ENCODE measurements around the gene EHD2.

Gene EHD2

GRCh38 chr19:47687906-47688305 lies 25.3 kb upstream of the EHD2 start:
- TF ChIP-seq, protein P1, sequence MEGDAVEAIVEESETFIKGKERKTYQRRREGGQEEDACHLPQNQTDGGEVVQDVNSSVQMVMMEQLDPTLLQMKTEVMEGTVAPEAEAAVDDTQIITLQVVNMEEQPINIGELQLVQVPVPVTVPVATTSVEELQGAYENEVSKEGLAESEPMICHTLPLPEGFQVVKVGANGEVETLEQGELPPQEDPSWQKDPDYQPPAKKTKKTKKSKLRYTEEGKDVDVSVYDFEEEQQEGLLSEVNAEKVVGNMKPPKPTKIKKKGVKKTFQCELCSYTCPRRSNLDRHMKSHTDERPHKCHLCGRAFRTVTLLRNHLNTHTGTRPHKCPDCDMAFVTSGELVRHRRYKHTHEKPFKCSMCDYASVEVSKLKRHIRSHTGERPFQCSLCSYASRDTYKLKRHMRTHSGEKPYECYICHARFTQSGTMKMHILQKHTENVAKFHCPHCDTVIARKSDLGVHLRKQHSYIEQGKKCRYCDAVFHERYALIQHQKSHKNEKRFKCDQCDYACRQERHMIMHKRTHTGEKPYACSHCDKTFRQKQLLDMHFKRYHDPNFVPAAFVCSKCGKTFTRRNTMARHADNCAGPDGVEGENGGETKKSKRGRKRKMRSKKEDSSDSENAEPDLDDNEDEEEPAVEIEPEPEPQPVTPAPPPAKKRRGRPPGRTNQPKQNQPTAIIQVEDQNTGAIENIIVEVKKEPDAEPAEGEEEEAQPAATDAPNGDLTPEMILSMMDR (IDR thresholded peaks at IDR 0.05; ENCODE audit: low read depth, low read length, missing control alignments), result no peak
- no peak for DNase-seq (ENCODE audit: low read depth)
- no peak overlapping the region for H3K4me3 ChIP-seq (ENCODE audit: low read depth, low read length)

DNA sequence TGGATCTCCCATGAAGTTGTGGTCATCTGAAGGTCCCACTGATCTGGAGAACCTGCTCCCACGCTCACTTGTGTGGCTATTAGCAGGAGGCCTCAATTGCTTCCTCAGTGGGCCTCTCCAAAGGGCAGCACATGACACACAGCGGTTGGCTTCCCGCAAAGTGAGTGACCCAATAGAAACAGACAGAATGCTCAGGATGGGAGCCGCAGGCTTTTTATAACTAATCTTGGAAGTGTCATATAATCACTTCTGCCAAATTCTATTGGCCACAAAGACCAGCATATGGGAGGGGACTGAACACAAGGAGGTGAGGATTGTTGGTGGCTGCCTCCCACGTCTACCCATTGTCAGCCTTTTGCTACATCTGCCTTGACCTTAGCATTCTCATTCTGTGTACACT lies 22.1 kb upstream of the EHD2 start:
- no peak for DNase-seq (ENCODE audit: low read depth)
- TF ChIP-seq, protein P1 (IDR thresholded peaks at IDR 0.05; ENCODE audit: low read depth, low read length, missing control alignments), result no peak
- no peak overlapping the region for H3K4me3 ChIP-seq (ENCODE audit: low read depth, low read length)

DNA sequence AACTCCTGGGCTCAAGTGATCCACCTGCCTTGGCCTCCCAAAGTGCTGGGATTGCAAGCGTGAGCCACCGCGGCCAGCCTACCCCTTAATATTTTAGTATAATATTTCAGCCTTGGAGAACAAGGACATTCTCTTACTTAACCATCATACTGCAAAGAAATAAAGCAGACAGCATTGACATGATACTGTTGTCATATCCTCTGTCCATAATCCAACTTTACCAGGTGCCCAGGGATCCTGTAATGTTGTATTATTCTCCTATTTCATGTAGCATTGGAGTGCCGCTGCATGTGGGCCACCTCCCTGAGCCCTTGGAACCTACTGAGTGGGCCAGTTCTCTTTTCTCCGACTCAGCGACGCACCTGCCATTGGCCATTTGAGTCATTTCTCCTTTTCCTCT lies 21.4 kb upstream of the EHD2 start:
- TF ChIP-seq, protein P1 (IDR thresholded peaks at IDR 0.05; ENCODE audit: low read depth, low read length, missing control alignments), result no peak
- no peak for DNase-seq (ENCODE audit: low read depth)
- no peak overlapping the region for H3K4me3 ChIP-seq (ENCODE audit: low read depth, low read length)

GRCh38 chr19:47693489-47693888 lies 19.7 kb upstream of the EHD2 start:
- no peak for DNase-seq (ENCODE audit: low read depth)
- H3K4me3 ChIP-seq (ENCODE audit: low read depth, low read length), result no peak overlapping the region
- TF ChIP-seq, protein P1 (IDR thresholded peaks at IDR 0.05; ENCODE audit: low read depth, low read length, missing control alignments), result no peak

DNA sequence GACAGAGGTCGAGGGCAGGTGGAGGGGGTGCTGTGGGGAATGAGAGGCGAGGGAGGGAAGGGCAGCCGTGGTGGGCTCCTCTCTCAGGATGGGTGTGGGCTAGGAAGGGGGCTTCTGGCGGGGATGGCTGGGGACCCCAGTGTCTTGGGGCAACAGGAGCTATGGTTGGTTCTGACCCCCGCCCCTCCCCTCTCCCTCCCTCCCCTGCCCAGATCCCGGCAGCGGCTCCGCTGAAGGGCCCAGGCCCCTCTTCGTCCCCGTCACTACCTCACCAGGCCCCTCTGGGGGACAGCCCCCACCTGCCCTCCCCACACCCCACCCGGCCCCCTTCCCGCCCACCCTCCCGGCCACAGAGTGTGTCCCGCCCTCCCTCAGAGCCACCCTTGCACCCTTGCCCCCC lies 19.3 kb upstream of the EHD2 start:
- H3K4me3 ChIP-seq (ENCODE audit: low read depth, low read length), result no peak overlapping the region
- TF ChIP-seq, protein P1 (IDR thresholded peaks at IDR 0.05; ENCODE audit: low read depth, low read length, missing control alignments), result no peak
- no peak for DNase-seq (ENCODE audit: low read depth)

DNA sequence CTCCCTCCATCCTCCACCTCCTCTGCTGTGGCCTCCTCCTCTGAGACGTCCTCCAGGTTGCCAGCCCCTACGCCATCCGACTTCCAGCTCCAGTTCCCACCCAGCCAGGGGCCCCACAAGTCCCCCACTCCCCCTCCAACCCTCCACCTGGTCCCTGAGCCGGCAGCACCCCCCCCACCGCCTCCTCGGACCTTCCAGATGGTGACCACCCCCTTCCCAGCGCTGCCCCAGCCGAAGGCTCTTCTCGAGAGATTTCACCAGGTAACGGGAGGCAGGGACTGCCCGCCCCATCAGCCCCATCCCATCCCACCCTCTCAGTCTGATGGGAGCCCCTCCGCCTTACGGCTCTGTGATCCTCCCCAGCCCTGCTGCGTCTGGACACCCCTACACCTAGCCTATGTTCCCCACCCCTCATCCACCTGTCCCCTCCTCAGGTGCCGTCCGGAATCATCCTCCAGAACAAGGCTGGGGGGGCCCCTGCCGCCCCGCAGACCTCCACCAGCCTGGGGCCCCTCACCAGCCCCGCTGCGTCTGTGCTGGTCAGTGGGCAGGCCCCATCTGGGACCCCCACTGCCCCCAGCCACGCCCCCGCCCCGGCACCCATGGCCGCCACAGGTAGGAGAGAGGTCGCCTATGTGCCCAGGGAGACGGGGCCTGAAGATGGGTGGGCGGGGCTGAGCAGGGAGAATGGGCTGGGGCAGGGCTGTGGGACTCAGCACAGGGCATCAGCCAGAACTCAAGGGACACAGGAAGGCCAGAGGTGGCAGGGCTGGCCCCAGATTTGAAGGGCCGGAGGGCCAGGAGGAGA lies 18.6 kb upstream of the EHD2 start:
- no peak overlapping the region for H3K4me3 ChIP-seq (ENCODE audit: low read depth, low read length)
- TF ChIP-seq, protein P1 (IDR thresholded peaks at IDR 0.05; ENCODE audit: low read depth, low read length, missing control alignments), result no peak
- no peak for DNase-seq (ENCODE audit: low read depth)
